OCI-LY1 (cell line): ENCODE results near the gene HDAC6.

ENCODE experiments used
- H2AFZ ChIP-seq: fragments of 200-600 bp; sonication (generic), shearing (Covaris generic); 2 replicates; pipeline ENCODE4 v1.6.0; 2014; ENCODE audit warnings: antibody characterized with exemption, mild to moderate bottlenecking, low read length
- H3F3A ChIP-seq: fragments of 200-600 bp; sonication (generic), shearing (Covaris generic); 2 replicates; pipeline ENCODE4 v1.6.0; 2014; ENCODE audit warnings: mild to moderate bottlenecking, antibody characterized with exemption, low read length, moderate library complexity; ENCODE audit not compliant: insufficient read depth
- H3K27ac ChIP-seq: fragments of 200-600 bp; sonication (generic); 2 replicates; pipeline ENCODE4 v1.5.1; 2014; ENCODE audit warnings: low read length, mixed run types, mild to moderate bottlenecking, low read depth; ENCODE audit not compliant: poor library complexity, severe bottlenecking
- H3K27me3 ChIP-seq: fragments of 200-600 bp; sonication (generic); 2 replicates; pipeline ENCODE4 v1.6.0; 2014; ENCODE audit warnings: antibody characterized with exemption, mild to moderate bottlenecking, low read length, moderate library complexity; ENCODE audit not compliant: insufficient read depth
- H3K36me3 ChIP-seq: fragments of 200-600 bp; sonication (generic); 2 replicates; pipeline ENCODE4 v1.6.1; 2014; ENCODE audit warnings: mild to moderate bottlenecking, antibody characterized with exemption, low read length, moderate library complexity, mixed read lengths; ENCODE audit not compliant: insufficient read depth
- H3K4me1 ChIP-seq: fragments of 200-600 bp; sonication (generic); 2 replicates; pipeline ENCODE4 v1.5.1; 2014; ENCODE audit warnings: mild to moderate bottlenecking, low read length, moderate library complexity; ENCODE audit not compliant: insufficient read depth, severe bottlenecking
- H3K4me2 ChIP-seq: fragments of 200-600 bp; sonication (generic), shearing (Covaris generic); 2 replicates; pipeline ENCODE4 v1.6.1; 2014; ENCODE audit warnings: low read length
- H3K4me3 ChIP-seq: fragments of 200-600 bp; sonication (generic); 2 replicates; pipeline ENCODE4 v1.5.1; 2014; ENCODE audit warnings: low read length, low read depth, mild to moderate bottlenecking, mixed read lengths; ENCODE audit not compliant: poor library complexity, severe bottlenecking
- H3K79me2 ChIP-seq: fragments of 200-600 bp; shearing (Covaris generic); 2 replicates; pipeline ENCODE4 v1.6.1; 2016; ENCODE audit warnings: mixed run types, low read length, mixed read lengths; ENCODE audit not compliant: insufficient read depth
- H3K9ac ChIP-seq: fragments of 200-600 bp; sonication (generic), shearing (Covaris generic); 2 replicates; pipeline ENCODE4 v1.6.1; 2014; ENCODE audit warnings: mild to moderate bottlenecking, low read length, mixed read lengths
- H3K9me2 ChIP-seq: fragments of 200-600 bp; sonication (generic), shearing (Covaris generic); 2 replicates; pipeline ENCODE4 v1.6.1; 2014; ENCODE audit warnings: low read depth, mild to moderate bottlenecking, low read length, mixed read lengths
- H3K9me3 ChIP-seq: fragments of 200-600 bp; shearing (Covaris generic); 2 replicates; pipeline ENCODE4 v1.6.1; 2014; ENCODE audit warnings: low read length, mixed read lengths
- H4K20me1 ChIP-seq: fragments of 200-600 bp; sonication (generic), shearing (Covaris generic); 2 replicates; pipeline ENCODE4 v1.6.0; 2016; ENCODE audit warnings: mild to moderate bottlenecking, low read length; ENCODE audit not compliant: insufficient read depth
- EZH2 ChIP-seq: fragments of 200-600 bp; sonication (generic), shearing (Covaris generic); IDR thresholded peaks from 2 replicates; pipeline ENCODE4 v1.8.0; 2017; ENCODE audit warnings: borderline replicate concordance, mixed run types, mild to moderate bottlenecking, antibody characterized with exemption, low read length, moderate library complexity, mixed read lengths
- TF ChIP-seq, protein P1 (sequence below): fragments of 200-600 bp; sonication (generic), shearing (Covaris generic); IDR thresholded peaks from 2 replicates; pipeline ENCODE4 v1.5.1; 2017; ENCODE audit warnings: mild to moderate bottlenecking, antibody characterized with exemption, low read length, moderate library complexity, mixed read lengths

The HDAC6 gene

DNA sequence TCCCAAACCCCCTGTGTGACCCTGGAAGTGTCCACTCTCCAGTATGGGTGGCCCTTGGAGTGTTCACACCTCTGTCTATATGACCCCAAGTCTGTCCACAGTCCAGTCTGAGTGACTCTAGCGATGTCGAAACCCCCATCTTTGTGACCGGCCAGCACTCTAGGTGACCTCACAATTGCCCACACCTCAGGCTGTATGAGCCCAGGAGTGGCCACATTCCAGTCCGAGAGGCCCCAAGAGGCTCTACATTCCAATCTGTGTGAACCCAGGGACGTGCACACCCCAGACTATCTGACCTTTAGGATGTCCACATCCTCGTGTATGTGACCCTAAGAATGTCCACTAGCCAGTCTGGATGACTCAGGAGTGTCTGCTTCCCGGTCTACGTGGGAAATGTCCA is 47.6 kb upstream of the HDAC6 start:
- Histone ChIP-seq H2AFZ (no peak overlapping the region), H3K79me2 (no peaks in the 10 kb centered on the region), H3F3A (no peaks in the 10 kb centered on the region), H3K4me3 (no peak overlapping the region), H3K9me2 (no peaks in the 10 kb centered on the region), H4K20me1 (no peaks in the 10 kb centered on the region), H3K36me3 (no peaks in the 10 kb centered on the region), H3K9ac (no peak overlapping the region), H3K4me2 (no peak overlapping the region), H3K27me3 (no peaks in the 10 kb centered on the region), H3K27ac (no peak overlapping the region), H3K9me3 (no peaks in the 10 kb centered on the region), H3K4me1 (no peaks in the 10 kb centered on the region)
- TF ChIP-seq, protein P1, sequence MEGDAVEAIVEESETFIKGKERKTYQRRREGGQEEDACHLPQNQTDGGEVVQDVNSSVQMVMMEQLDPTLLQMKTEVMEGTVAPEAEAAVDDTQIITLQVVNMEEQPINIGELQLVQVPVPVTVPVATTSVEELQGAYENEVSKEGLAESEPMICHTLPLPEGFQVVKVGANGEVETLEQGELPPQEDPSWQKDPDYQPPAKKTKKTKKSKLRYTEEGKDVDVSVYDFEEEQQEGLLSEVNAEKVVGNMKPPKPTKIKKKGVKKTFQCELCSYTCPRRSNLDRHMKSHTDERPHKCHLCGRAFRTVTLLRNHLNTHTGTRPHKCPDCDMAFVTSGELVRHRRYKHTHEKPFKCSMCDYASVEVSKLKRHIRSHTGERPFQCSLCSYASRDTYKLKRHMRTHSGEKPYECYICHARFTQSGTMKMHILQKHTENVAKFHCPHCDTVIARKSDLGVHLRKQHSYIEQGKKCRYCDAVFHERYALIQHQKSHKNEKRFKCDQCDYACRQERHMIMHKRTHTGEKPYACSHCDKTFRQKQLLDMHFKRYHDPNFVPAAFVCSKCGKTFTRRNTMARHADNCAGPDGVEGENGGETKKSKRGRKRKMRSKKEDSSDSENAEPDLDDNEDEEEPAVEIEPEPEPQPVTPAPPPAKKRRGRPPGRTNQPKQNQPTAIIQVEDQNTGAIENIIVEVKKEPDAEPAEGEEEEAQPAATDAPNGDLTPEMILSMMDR, result no peak
- TF ChIP-seq EZH2, result no peak

DNA sequence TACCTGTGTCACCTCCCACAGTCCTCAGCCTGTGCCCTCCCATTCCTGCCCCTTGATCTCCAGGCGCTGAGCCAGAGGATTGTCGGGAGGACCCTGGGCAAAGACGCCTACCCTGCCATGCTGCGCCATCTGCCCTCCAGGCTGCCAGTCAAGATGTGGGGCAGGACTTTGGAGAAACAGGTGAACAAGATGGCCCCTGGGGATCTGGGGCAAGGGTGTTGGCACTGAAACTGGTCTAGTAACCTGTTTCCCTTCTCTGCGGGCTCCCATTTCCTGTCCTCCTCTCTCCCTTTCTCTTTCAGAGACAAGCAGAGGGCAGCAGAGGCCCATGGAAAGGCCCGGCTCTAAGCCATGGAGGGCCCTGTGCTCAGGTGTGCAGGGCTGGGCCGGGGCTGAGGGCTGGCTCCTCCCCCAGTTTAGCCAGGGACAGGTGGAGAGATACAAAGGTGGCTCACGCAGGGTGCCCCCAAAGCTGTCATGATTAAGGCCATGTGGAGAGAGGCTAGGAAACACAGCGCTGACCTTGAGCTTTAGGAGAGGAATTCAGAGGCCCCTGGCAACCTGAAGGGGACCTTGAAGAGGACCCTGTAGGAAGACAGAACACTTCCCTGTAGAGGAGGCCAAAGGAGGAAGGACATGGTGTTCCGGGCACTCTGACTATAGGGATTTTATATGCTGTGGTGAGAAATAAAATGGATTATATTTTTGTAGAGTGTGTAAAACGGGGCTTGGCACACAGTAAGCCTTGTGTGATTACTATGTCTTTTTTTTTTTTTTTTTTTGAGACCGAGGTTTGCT is 40.0 kb upstream of the HDAC6 start, which contains the start of gene GLOD5:
Gene GLOD5 (plus strand): TSS at position 74 of the 798 bp plus-strand sequence. CDS start 44 bp downstream, at position 118.
- no peak within 1 kb of the TSS for H3K9ac ChIP-seq
- no peaks in the 10 kb centered on the region for H3F3A ChIP-seq
- no peak for TF ChIP-seq EZH2
- no peak within 1 kb of the TSS for H3K4me2 ChIP-seq
- H3K27ac ChIP-seq, result no peak within 1 kb of the TSS
- no peaks in the 10 kb centered on the region for H3K9me2 ChIP-seq
- H3K4me3 ChIP-seq, result no peak within 1 kb of the TSS
- H3K79me2 ChIP-seq, result no peaks in the 10 kb centered on the region
- no peaks in the 10 kb centered on the region for H3K27me3 ChIP-seq
- H4K20me1 ChIP-seq, result no peaks in the 10 kb centered on the region
- no peaks in the 10 kb centered on the region for H3K9me3 ChIP-seq
- H3K4me1 ChIP-seq, result no peaks in the 10 kb centered on the region
- no peaks in the 10 kb centered on the region for H3K36me3 ChIP-seq
- H2AFZ ChIP-seq, result no peak within 1 kb of the TSS

DNA sequence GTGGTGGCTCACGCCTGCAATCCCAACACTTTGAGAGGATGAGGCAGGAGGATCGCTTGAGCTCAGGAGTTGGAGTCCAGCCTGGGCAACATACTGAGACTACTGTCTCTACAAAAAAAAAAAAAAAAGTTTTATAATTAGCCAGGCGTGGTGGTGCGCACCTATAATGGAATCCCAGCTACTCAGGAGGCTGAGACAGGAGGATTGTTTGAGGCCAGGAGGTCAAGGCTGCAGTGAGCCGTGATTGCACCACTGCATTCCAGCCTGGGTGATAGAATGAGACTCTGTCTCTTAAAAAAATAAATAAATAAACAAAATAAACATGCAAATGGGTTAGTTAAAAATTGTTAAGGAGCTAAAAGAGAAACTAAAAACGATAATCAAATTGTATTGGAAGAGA is 32.6 kb upstream of the HDAC6 start:
- no peaks in the 10 kb centered on the region for H3F3A ChIP-seq
- no peaks in the 10 kb centered on the region for H3K27me3 ChIP-seq
- no peak overlapping the region for H3K4me2 ChIP-seq
- H3K9me3 ChIP-seq, result no peaks in the 10 kb centered on the region
- no peaks in the 10 kb centered on the region for H3K79me2 ChIP-seq
- TF ChIP-seq, protein P1, result no peak
- no peak for TF ChIP-seq EZH2
- no peaks in the 10 kb centered on the region for H4K20me1 ChIP-seq
- H3K27ac ChIP-seq, result no peak overlapping the region
- H3K4me1 ChIP-seq, result no peaks in the 10 kb centered on the region
- H2AFZ ChIP-seq, result no peak overlapping the region
- H3K9ac ChIP-seq, result no peak overlapping the region
- no peaks in the 10 kb centered on the region for H3K36me3 ChIP-seq
- H3K4me3 ChIP-seq, result no peak overlapping the region
- no peaks in the 10 kb centered on the region for H3K9me2 ChIP-seq

DNA sequence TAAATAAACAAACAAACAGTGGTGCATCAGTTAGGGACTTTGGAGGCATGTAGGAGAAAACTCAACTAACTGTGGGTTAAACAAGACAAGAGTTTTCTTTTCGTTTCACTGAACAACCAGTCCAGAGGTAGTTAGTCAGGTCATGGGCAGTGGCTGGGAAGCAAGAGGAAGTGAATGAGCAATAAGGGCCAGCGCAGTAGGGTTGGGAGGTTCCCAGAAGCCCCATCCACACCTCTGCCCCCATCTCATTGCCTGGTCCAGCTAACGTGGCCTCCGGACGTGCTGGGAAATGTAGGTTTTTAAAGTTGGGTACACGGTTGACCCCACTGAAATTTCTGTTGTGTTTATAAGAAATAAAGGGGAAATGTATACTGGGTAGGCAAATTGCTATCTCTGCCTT is 31.6 kb upstream of the HDAC6 start:
- no peaks in the 10 kb centered on the region for H3K9me2 ChIP-seq
- no peak overlapping the region for H3K9ac ChIP-seq
- no peak for TF ChIP-seq EZH2
- TF ChIP-seq, protein P1, result no peak
- H3K79me2 ChIP-seq, result no peaks in the 10 kb centered on the region
- H3K4me2 ChIP-seq, result no peak overlapping the region
- H3K9me3 ChIP-seq, result no peaks in the 10 kb centered on the region
- no peak overlapping the region for H2AFZ ChIP-seq
- H3F3A ChIP-seq, result no peaks in the 10 kb centered on the region
- no peaks in the 10 kb centered on the region for H3K27me3 ChIP-seq
- no peaks in the 10 kb centered on the region for H4K20me1 ChIP-seq
- no peak overlapping the region for H3K4me3 ChIP-seq
- no peak overlapping the region for H3K27ac ChIP-seq
- no peaks in the 10 kb centered on the region for H3K36me3 ChIP-seq
- H3K4me1 ChIP-seq, result no peaks in the 10 kb centered on the region
